GM18868 (cell line): ENCODE results near the gene ZNF101.
"Not testable (repeated sequence)": the region's sequence is repeated elsewhere in the genome, so short reads cannot be mapped to it uniquely, and the experiment has no call there.

Experiments
- ATAC-seq: cut with Tn5 transposase; IDR thresholded peaks from one replicate; pipeline ENCODE4 v1.9.1; 2021; ENCODE audit warnings: mild to moderate bottlenecking, moderate library complexity; ENCODE audit not compliant: unreplicated experiment

ZNF101 gene

DNA sequence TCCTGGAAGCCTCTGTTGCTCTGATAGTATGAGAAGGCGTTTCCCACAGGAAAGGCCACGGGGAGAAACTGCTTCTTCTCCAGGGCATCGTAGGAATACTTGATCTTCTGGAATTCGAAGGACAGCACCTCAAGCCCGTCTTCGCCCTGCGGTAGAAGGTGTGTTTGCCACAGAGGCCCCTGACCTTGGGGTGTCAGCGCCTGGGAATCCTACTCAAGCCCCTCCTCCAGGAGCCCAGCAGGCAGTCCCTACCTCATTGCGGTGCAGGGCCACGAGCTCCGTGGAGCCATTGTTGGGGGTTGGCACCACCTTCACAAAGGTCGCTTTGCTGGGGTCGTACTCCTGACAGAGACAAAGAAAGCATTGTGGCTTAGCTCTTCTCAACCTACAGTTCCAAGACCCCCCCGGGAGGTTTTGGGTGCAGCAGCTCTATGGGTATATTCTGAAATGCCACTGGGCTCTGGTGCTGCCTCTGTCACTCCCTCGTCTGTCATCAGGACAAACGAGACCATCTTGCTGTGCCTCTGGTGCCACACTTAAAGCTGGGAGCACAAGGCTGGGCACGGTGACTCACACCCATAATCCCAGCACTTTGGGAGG is 8.9 kb upstream of the ZNF101 start:
- ATAC-seq = no peak

DNA sequence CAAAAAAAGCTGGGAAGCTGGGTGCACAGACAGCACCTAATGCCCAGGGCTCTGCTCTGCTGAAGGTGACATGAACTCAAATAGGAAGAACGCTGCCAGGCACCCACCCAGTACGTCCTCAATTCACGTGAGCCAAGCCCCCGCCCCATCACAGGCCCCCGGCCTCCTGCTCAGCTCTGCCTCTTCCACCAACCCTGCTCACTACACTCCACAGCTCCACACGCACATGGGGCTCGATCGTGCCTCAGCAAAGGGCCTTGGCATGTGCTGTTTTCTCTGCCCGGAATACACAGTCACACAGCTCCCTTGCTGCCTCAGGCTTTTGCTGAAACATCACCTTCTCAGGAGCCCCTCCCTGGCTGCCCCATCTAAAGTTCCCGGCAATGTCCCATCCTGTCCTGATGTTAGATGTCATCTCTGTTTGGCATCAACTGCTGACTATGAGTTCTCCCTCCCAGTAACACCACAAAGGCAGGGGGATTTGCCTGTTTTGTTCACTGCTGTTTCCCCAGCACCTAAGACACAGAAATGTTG is 7.4 kb upstream of the ZNF101 start:
- no peak for ATAC-seq

DNA sequence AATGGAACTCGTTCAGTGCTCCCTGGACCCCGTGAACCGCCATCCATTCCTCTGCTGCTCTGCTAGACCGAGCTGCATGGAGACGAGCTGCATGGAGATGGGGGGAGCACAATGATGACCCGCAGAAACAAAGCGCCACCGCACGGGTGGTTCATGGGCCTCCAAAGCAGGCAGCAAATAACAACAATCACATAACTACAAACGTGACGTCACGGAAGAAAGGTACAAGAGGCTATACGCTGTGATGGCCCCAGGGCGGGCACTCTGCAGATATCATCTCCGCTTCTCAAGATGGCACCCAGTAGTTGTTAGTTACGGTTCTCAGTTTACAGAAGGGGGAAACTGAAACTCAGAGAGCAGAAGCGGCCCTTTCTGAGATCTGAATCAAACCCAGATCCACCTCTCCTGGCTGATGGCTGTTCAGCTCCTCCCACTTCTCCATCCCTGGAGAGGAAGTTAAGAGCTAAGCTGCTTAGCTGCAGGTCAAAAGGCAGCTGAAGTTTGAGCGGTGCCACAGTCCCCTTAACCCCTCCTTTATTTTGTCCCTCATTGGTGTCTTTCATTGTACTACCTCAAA is 6.9 kb upstream of the ZNF101 start:
- peak; percentile 47 for ATAC-seq

DNA sequence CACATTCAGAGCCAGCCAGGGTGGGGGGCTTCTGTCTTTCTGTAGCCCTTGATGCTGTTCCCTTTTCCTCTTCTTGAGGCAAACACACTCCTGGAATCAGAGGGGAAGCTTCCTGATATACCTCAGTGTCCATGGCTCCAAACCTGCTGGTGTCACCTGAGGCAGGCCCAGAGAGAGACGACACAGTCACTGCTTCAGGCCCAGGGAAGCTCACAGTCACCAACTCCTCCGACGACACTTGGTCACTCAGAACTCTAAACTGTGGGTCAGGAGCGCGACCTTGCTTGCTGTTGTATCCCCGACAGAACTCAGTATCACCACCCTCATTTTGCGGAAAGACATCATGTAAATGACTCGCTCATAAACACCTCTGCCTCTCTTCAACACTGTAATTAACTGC is 6.3 kb upstream of the ZNF101 start:
- ATAC-seq = no peak

DNA sequence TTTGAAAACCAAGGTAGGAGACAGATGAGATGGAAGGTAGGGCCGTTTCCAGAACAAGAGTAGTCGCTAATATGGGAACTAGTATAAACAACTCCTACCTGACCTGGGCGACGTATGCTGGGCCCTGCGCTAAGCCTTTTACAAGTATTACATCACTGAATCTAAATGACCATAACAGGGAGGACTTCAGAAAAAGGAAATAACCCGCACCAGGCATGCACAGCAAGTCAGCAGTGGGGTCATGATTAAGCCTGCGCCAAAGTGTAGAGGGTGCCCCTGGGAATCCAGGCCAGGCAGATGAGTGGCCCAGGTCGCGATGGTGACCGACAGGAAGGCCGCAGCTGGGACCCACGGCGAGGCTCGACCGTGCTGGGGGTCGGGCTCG is 5.8 kb upstream of the ZNF101 start:
- no peak for ATAC-seq

DNA sequence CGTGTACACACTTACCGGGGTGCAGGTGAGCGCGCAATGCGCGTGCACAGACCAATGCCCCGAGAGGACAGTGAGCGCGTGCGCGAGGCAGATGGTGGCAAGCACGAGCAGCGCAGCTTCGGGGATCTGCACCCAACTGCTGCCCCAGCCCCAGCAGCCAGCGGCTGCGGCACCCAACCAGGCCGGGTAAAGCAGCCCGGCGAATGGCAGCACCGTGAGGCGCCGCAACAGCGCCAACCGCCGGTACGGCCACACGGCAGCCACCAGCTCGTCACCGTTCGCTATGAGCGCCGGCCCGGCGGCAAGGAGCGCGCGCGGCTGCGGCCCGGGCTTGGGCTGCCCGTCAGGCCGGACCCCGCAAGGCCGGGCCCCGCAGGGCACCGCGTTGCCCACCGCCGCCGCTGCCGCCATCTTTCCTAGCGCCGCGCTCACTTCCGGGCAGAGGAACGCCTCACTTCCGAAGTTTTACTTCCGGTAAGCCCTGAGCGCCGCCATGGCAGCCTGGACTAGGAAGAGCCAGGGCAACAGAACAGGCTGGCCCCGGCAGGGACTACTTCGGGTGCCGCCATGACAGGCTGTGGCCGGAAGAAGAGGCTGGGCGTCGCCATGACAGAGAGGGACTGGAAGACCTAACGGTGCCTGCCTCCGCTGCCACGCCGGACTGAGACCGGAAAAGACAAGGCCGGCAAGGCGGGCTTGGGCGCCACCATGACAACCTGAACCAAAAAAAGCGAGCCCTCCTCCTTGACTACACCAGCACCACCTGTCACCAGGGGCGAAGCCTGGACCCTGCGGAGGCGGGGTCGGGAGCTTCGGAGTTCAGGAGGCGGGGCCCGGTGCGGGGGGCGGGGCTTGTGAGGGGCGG is 5.2 kb upstream of the ZNF101 start, which contains the start of gene ATP13A1:
Gene ATP13A1, minus strand, starts transcription at position 421 of the 865 bp plus-strand sequence. Its CDS starts 10 bp downstream, at position 411.
- peak; percentile 74 for ATAC-seq

DNA sequence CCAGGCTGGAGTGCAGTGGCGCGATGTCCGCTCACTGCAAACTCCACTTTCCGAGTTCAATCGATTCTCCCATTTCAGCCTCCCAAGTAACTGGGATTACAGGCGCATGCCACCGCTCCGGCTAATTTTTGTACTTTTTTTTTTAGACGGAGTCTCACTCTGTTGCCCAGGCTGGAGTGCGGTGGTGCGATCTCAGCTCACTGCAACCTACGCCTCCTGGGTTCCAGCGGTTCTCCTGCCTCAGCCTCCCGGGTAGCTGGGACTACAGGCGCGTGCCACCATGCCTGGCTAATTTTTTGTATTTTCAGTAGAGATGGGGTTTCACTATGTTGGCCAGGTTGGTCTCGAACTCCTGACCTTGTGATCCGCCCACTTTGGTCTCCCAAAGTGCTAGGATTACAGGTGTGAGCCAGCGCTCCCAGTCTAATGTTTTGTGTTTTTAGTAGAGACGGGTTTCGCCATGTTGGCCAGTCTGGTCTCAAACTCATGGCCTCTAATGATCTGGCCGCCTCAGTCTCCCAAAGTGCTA is 3.2 kb upstream of the ZNF101 start:
- not testable (repeated sequence) for ATAC-seq

DNA sequence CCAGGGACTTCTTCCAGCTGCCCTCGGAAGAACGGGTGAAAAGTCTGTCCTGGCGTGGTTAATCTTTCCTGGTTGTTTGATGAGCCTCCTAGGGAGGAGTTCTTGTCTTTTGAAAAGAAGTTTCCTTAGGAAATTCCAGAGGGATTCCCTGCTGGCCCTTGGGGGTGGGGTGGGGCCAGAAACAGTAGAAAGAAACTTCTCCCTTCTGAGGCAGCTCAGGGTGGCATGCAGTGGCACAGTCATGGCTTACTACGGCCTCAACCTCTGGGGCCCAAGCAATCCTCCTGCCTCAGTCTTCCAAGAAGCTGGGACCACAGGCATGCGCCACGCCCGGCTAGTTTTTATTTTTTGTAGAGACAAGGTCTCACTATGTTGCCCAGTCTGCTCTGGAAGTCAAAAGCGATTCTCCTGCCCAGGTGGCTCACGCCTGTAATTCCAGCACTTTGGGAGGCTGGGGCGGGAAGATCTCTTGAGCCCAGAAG is 1.5 kb downstream of the ZNF101 start:
- ATAC-seq = no peak

- ATAC-seq = no peak
Measured at GRCh38 chr19:19672816-19673215, 4.2 kb downstream of the ZNF101 start.

GRCh38 chr19:19674315-19674714 is 5.7 kb downstream of the ZNF101 start:
- no peak for ATAC-seq

DNA sequence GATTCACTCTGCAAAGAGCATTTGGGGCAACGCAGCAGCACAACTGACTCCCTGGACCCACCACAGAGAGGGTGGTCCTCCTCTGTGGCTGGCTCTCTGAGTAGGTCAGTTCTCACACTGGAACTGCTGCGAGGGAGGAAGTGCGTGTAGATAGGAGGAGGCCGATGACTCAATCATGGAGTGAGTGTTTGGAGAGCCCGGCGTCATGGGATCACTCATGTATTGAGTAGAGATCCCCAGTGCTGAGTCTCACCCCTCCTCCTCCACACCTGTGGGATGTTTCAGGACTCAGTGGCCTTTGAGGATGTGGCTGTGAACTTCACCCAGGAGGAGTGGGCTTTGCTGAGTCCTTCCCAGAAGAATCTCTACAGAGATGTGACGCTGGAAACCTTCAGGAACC is 8.9 kb downstream of the ZNF101 start:
- ATAC-seq = no peak

DNA sequence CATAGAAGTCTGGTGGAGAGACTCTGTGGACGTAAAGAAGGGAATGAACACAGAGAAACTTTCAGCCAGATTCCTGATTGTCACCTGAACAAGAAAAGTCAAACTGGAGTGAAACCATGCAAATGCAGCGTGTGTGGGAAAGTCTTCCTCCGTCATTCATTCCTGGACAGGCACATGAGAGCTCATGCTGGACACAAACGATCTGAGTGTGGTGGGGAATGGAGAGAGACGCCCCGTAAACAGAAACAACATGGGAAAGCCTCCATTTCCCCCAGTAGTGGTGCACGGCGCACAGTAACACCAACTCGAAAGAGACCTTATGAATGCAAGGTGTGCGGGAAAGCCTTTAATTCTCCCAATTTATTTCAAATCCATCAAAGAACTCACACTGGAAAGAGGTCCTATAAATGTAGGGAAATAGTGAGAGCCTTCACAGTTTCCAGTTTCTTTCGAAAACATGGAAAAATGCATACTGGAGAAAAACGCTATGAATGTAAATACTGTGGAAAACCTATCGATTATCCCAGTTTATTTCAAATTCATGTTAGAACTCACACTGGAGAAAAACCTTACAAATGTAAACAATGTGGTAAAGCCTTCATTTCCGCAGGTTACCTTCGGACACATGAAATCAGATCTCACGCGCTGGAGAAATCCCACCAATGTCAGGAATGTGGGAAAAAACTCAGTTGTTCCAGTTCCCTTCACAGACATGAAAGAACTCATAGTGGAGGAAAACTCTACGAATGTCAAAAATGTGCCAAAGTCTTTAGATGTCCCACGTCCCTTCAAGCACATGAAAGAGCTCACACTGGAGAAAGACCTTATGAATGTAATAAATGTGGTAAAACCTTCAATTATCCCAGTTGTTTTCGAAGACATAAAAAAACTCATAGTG is 10.8 kb downstream of the ZNF101 start:
- no peak for ATAC-seq

DNA sequence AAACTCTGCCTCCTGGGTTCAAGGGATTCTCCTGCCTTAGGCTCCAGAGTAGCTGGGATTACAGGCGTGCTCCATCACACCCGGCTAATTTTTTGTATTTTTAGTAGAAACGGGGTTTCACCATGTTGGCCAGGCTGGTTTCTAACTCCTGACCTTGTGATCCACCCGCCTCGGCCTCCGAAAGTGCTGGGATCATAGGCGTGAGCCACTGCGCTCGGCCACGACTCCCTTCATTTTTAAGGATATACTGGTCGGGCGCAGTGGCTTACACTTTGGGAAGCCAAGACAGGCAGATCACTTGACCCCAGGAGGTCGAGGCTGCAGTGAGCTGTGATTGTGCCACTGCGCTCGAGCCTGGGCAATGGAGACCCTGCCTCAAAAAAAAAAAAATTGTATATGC is 17.5 kb downstream of the ZNF101 start:
- not testable (repeated sequence) for ATAC-seq

DNA sequence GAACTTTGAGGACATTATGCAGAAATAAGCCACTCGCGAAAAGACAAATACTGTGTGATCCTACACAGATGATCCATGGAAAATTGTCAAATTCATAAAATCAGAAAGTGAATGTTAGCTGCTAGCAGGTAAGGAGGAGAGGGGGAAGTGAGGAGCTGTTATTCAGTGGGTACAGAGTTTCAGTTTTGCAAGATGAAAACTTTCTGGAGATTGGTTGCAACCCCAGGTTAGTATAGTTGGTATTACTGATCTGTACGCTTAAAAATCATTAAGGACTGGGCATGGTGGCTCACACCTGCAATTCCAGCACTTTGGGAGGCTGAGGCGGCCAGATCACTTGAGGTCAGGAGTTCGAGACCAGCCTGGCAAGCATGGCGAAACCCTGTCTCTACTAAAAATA is 17.9 kb downstream of the ZNF101 start:
- no peak for ATAC-seq

DNA sequence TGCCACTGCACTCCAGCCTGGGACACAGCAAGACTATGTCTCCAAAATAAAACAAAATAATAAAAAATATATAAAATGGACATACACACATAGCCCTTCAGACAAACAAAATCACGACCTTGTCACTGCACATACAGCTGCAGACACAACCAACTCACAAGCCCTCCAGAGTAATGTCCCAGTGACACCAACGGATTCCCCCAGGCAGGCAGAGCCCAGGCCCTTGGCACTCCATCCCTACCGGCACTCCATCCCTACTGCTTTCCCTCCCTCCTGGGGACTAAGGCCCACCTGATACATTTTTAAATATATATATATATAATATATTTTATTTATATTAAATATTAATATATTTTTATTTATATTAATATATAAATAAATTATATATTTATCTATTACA is 18.5 kb downstream of the ZNF101 start:
- ATAC-seq = no peak

GRCh38 chr19:19689023-19689422 is 20.4 kb downstream of the ZNF101 start:
- ATAC-seq = not testable (repeated sequence)

DNA sequence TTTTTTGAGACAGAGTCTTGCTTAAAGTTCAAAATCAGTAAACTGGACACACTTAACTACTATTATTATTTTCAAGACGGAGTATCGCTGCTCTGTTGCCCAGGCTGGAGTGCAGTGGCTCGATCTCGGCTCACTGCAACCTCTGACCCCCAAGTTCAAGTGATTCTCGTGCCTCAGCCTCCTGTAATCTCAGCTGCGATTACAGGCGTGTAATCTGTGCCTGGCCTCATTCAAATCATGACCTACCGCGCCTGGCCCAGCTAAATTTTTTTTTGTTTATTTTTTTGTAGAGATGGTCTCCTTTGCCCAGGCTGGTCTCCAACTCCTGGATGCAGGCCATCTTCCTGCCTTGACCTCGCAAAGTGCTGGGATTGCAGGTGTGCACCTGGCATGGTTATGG is 23.0 kb downstream of the ZNF101 start:
- ATAC-seq = no peak

- no peak for ATAC-seq
Measured at GRCh38 chr19:19696386-19696785, 27.7 kb downstream of the ZNF101 start.

DNA sequence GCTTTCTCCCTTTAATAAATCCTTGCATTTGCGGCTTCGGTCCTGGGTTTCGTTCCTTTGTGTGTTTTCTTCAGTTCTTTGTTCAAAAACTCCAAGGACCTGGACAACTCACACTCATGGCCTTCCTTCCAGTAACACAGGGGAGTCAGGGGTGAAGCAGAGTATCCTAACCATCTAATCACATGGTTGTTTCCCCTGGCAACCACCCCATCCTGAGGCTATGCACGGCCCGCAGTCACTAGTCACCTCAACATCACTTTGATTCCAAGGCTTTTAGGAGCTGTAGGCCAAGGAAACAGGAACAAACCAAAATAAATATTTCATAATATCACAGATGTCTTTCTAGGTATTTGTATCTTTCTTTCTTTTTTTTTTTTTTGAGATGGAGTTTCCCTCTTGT is 28.9 kb downstream of the ZNF101 start:
- no peak for ATAC-seq

DNA sequence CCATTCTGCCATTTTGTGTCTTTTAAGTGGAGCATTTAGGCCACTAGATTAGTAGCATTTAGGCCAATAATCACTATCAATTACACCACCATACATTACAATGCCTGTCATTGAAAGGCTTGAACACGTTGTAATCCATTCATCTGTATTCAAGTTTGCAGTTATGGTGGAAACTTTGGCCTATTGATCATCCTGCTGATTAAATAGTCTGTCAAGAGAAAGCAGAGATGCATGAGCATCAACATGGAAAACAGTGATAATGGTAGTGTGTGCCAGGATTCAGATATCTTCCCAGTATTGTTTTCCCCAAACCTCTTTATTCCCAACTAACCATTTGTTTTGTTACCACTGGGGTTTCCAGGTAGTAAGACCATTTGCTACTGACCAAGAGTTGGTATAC is 31.9 kb downstream of the ZNF101 start:
- ATAC-seq = not testable (repeated sequence)
